Measurements from ENCODE around the gene GJD3.

The GJD3 gene

GRCh38 chr17:40351359-40352236 is 12.9 kb downstream of the GJD3 start:
- DNase-seq: no peak

- DNase-seq: no peak
Measured at GRCh38 chr17:40350689-40351358, 13.7 kb downstream of the GJD3 start.

- DNase-seq: no peak
Measured at GRCh38 chr17:40349895-40350688, 14.4 kb downstream of the GJD3 start.

GRCh38 chr17:40349477-40349894 is 15.1 kb downstream of the GJD3 start:
- no peak for DNase-seq

GRCh38 chr17:40348562-40349476 is 15.7 kb downstream of the GJD3 start:
- DNase-seq: no peak

GRCh38 chr17:40348136-40348504 is 16.4 kb downstream of the GJD3 start:
- DNase-seq: no peak

GRCh38 chr17:40347319-40348135 is 17.0 kb downstream of the GJD3 start:
- DNase-seq: no peak

GRCh38 chr17:40346765-40347158 is 17.8 kb downstream of the GJD3 start:
- DNase-seq: no peak

GRCh38 chr17:40345994-40346764 is 18.4 kb downstream of the GJD3 start:
- no peak for DNase-seq

- DNase-seq: no peak
Measured at GRCh38 chr17:40345161-40345993, 19.2 kb downstream of the GJD3 start.

GRCh38 chr17:40344421-40345160 is 19.9 kb downstream of the GJD3 start:
- DNase-seq: no peak

- no peak for DNase-seq
Measured at GRCh38 chr17:40343219-40344119, 21.1 kb downstream of the GJD3 start.

- no peak for DNase-seq
Measured at GRCh38 chr17:40342504-40343218, 21.9 kb downstream of the GJD3 start.

- no peak for DNase-seq
Measured at GRCh38 chr17:40341808-40342503, 22.6 kb downstream of the GJD3 start.

GRCh38 chr17:40340880-40341807 is 23.4 kb downstream of the GJD3 start:
- peak; percentile 78 for DNase-seq
